Spleen (tissue), 11 donors: ENCODE data around the gene RFC4. TPM values are rescaled to one million over a fixed set of nuclear protein-coding genes. Genes with fewer than 3 reads are reported as not detected.
"Not testable (repeated sequence)": the region's sequence is repeated elsewhere in the genome, so short reads cannot be mapped to it uniquely, and the experiment has no call there.

Experiments used
- DNase-seq: peaks from one replicate; pipeline ENCODE4 v3.0.0-alpha.2; 2020
- H3K27ac ChIP-seq, 8 donors: fragments of 200-600 bp; sonication (generic) in 7 of 8; 1 replicate in 4 of 8; 2 replicates in 4 of 8; pipeline versions ENCODE4 v1.5.0 to v1.8.0; 2016 to 2021; ENCODE audit warnings: inconsistent platforms in 4 of 8, mild to moderate bottlenecking in 4 of 8, moderate library complexity in 1 of 8
- H3K27me3 ChIP-seq, 7 donors: fragments of 200-600 bp; sonication (generic) in 6 of 7; replicated peaks in 1 of 7; 1 replicate in 4 of 7; 2 replicates in 3 of 7; pipeline versions ENCODE4 v1.5.0 to v1.8.0; 2016 to 2021; ENCODE audit warnings: inconsistent platforms in 3 of 7, mild to moderate bottlenecking in 1 of 7
- H3K36me3 ChIP-seq, 6 donors: fragments of 200-600 bp; sonication (generic) in 5 of 6; 1 replicate in 4 of 6; 2 replicates in 2 of 6; pipeline versions ENCODE4 v1.5.0 to v1.8.0; 2016 to 2021; ENCODE audit warnings: inconsistent platforms in 2 of 6
- H3K4me1 ChIP-seq, 6 donors: fragments of 200-600 bp; sonication (generic) in 5 of 6; 1 replicate in 3 of 6; 2 replicates in 3 of 6; pipeline versions ENCODE4 v1.5.0 to v1.8.0; 2016 to 2021; ENCODE audit warnings: inconsistent platforms in 3 of 6
- H3K4me3 ChIP-seq, 8 donors: fragments of 200-600 bp; sonication (generic) in 7 of 8; 1 replicate in 4 of 8; 2 replicates in 4 of 8; pipeline versions ENCODE4 v1.5.0 to v1.8.0; 2016 to 2021; ENCODE audit warnings: inconsistent platforms in 4 of 8, mild to moderate bottlenecking in 4 of 8, moderate library complexity in 2 of 8
- H3K9me3 ChIP-seq, 8 donors: fragments of 200-600 bp; sonication (generic) in 7 of 8; 1 replicate in 4 of 8; 2 replicates in 4 of 8; pipeline versions ENCODE4 v1.5.0 to v1.8.0; 2016 to 2021; ENCODE audit warnings: inconsistent platforms in 4 of 8
- CTCF ChIP-seq, 11 experiments: fragments of 200-600 bp in 7 of 11; fragments of 450-650 bp in 4 of 11; sonication (generic) in 4 of 11; IDR thresholded peaks in 8 of 11; conservative IDR thresholded peaks in 3 of 11; 1 replicate in 7 of 11; 2 replicates in 4 of 11; pipeline versions ENCODE4 v1.4.0 to v1.8.0; 2016 to 2021; ENCODE audit warnings: antibody characterized with exemption in 11 of 11, inconsistent platforms in 4 of 11, mild to moderate bottlenecking in 1 of 11
- POLR2A ChIP-seq, 3 donors: fragments of 450-650 bp; IDR thresholded peaks; one replicate each; pipeline ENCODE4 v1.5.1; 2017; ENCODE audit warnings: antibody characterized with exemption in 3 of 3, mild to moderate bottlenecking in 1 of 3
- POLR2AphosphoS5 ChIP-seq, 3 donors: sonication (generic); formaldehyde crosslinking; IDR thresholded peaks; one replicate each; pipeline ENCODE4 v1.5.1; 2017; ENCODE audit warnings: antibody characterized with exemption in 3 of 3
- WGBS, 5 donors: extraction: QIAGEN DNeasy Blood & Tissue Kit in 3 of 5; methylation state at CpG; one replicate each; pipeline versions ENCODE4 v1.1.5 to v1.1.7; 2013 to 2018; 5-methylcytosine and 5-hydroxymethylcytosine counted together
- intact Hi-C: fragments of 100-400 bp; cut with DNase I; formaldehyde crosslinking; loops from one replicate; pipeline ENCODE4 v1.15.0; 2023; ENCODE audit warnings: low total_unique reads
- polyA plus RNA-seq, 3 donors: library from polyadenylated mRNA; stranded (reverse); fragments of 200-250 nt; gene quantifications; one replicate each; pipeline ENCODE4 v1.2.1, GENCODE V29; 2013
- total RNA-seq, 7 donors: library from RNA; depleted of rRNA in 3 of 7; stranded (reverse); fragments of >200 nt in 3 of 7; fragmentation: NEBNext Ultra II Directional in 4 of 7; extraction: Animal tissue kit (Norgen Biotek cat#: 25700) in 4 of 7; gene quantifications; one replicate each; pipeline versions ENCODE4 v1.1.0 to v1.2.1, GENCODE V29; 2016 to 2021
- donor health status: healthy with polysubstance abuse.
- donor health status: DM: no; HTN: no; CAD: no; lungs with moderate emphysema.
- donor health status: DM: no; HTN: no; CAD: no.
- donor health status: Bipolar disorder and iron deficiency.
- donor health status: healthy.
- donor health status: DM: no; HTN: no; CAD: no.
- donor health status: DM: yes; HTN: yes; CAD: no.

The RFC4 gene
- total and polyA plus RNA-seq, 10 donors, result 14.4 to 27.2 (median 18.4) TPM

GRCh38 chr3:186814100-186814499 lies 7.8 kb upstream of the RFC4 start:
- Histone ChIP-seq H3K36me3 (no peaks in the 10 kb centered on the region), H3K9me3 (no peaks in the 10 kb centered on the region), H3K27ac (no peak overlapping the region), H3K4me1 (no peaks in the 10 kb centered on the region), H3K4me3 (no peak overlapping the region), H3K27me3 (peaks cover 0 to 9% (median 0%) of the 10 kb centered on the region in 7 donors)
- TF ChIP-seq CTCF (IDR thresholded peaks at IDR 0.05 in 8 of 11, conservative IDR thresholded peaks at IDR 0.05 in 3 of 11), result no peak
- no peak for TF ChIP-seq POLR2A (IDR thresholded peaks at IDR 0.05)
- TF ChIP-seq POLR2AphosphoS5 (IDR thresholded peaks at IDR 0.05), result no peak
- intact Hi-C loops, result no loop called here
- 86 to 98% (median 90%) methylated on average over 4 of the region's 4 CpGs for WGBS, 5 donors
- DNase-seq, result no peak

- DNase-seq, H3K27me3 ChIP-seq, H3K9me3 ChIP-seq, H3K27ac ChIP-seq, intact Hi-C loops, H3K4me3 ChIP-seq, H3K36me3 ChIP-seq: not testable (repeated sequence)
- peaks cover 0 to 11% (median 8%) of the 10 kb centered on the region in 6 donors for H3K4me1 ChIP-seq
- WGBS, 5 donors, result 87 to 96% (median 92%) methylated on average over 14 to 17 of the region's 29 CpGs
Observed at GRCh38 chr3:186811313-186811712, 5.0 kb upstream of the RFC4 start.

GRCh38 chr3:186810336-186810996 lies 4.2 kb upstream of the RFC4 start:
- H3K27me3 ChIP-seq, result peaks cover 0 to 9% (median 0%) of the 10 kb centered on the region in 7 donors
- no peak overlapping the region for H3K4me3 ChIP-seq
- H3K36me3 ChIP-seq, result no peaks in the 10 kb centered on the region
- 80 to 93% (median 85%) methylated on average over 4 to 5 of the region's 5 CpGs for WGBS, 5 donors
- H3K9me3 ChIP-seq, result no peaks in the 10 kb centered on the region
- TF ChIP-seq POLR2AphosphoS5 (IDR thresholded peaks at IDR 0.05), result no peak
- no peak for TF ChIP-seq CTCF (IDR thresholded peaks at IDR 0.05 in 8 of 11, conservative IDR thresholded peaks at IDR 0.05 in 3 of 11)
- no peak for TF ChIP-seq POLR2A (IDR thresholded peaks at IDR 0.05)
- intact Hi-C loops, result no loop called here
- no peak overlapping the region for H3K27ac ChIP-seq
- no peak for DNase-seq
- H3K4me1 ChIP-seq, result peaks cover 3 to 19% (median 14%) of the 10 kb centered on the region in 6 donors

GRCh38 chr3:186807231-186807630 lies 949 bp upstream of the RFC4 start:
- H3K27ac ChIP-seq, result peak overlapping the region in 6 of 8 donors; percentile 91 to 95 (median 91)
- H3K4me1 ChIP-seq, result peaks cover 8 to 30% (median 21%) of the 10 kb centered on the region in 6 donors
- peak overlapping the region in 5 of 8 donors; percentile 73 to 95 (median 74) for H3K4me3 ChIP-seq
- TF ChIP-seq POLR2A (IDR thresholded peaks at IDR 0.05) (no peak), CTCF (IDR thresholded peaks at IDR 0.05 in 8 of 11, conservative IDR thresholded peaks at IDR 0.05 in 3 of 11) (no peak)
- peaks cover 0 to 23% (median 12%) of the 10 kb centered on the region in 6 donors for H3K36me3 ChIP-seq
- DNase-seq, result no peak
- 38 to 49% (median 42%) methylated on average over 5 of the region's 5 CpGs for WGBS, 5 donors
- H3K27me3 ChIP-seq, result peaks cover 0 to 5% (median 0%) of the 10 kb centered on the region in 7 donors
- no peaks in the 10 kb centered on the region for H3K9me3 ChIP-seq
- intact Hi-C loops, result no loop called here

- peaks cover 0 to 61% (median 16%) of the 10 kb centered on the region in 6 donors for H3K36me3 ChIP-seq
- H3K4me1 ChIP-seq, result peaks cover 8 to 40% (median 22%) of the 10 kb centered on the region in 6 donors
- H3K4me3 ChIP-seq, H3K27ac ChIP-seq, H3K9me3 ChIP-seq, H3K27me3 ChIP-seq, DNase-seq, intact Hi-C loops: not testable (repeated sequence)
- 94 to 98% (median 97%) methylated on average over 4 of the region's 4 CpGs for WGBS, 5 donors
Observed at GRCh38 chr3:186803447-186803846, 2.8 kb downstream of the RFC4 start.
